GM19468 (cell line): ENCODE results near the gene TP53INP2.
"Not testable (repeated sequence)": the region's sequence is repeated elsewhere in the genome, so short reads cannot be mapped to it uniquely, and the experiment has no call there.

Source experiments
- ATAC-seq: cut with Tn5 transposase; IDR thresholded peaks from one replicate; pipeline ENCODE4 v1.9.1; 2021; ENCODE audit warnings: mild to moderate bottlenecking, moderate library complexity, moderate number of reproducible peaks; ENCODE audit not compliant: unreplicated experiment; ENCODE audit errors: extremely low read depth

Gene TP53INP2

GRCh38 chr20:34719242-34720017 lies 15.3 kb downstream of the TP53INP2 start:
- peak; percentile 61 for ATAC-seq

GRCh38 chr20:34720266-34720665 lies 16.1 kb downstream of the TP53INP2 start:
- no peak for ATAC-seq

GRCh38 chr20:34722560-34722959 lies 18.4 kb downstream of the TP53INP2 start:
- not testable (repeated sequence) for ATAC-seq

- no peak for ATAC-seq
Measured at GRCh38 chr20:34724172-34724571, 20.0 kb downstream of the TP53INP2 start.

GRCh38 chr20:34729416-34729815 lies 25.3 kb downstream of the TP53INP2 start:
- ATAC-seq: no peak

GRCh38 chr20:34732523-34732922 lies 28.4 kb downstream of the TP53INP2 start:
- no peak for ATAC-seq

- ATAC-seq: no peak
Measured at GRCh38 chr20:34736106-34736735, 32.1 kb downstream of the TP53INP2 start.

- no peak for ATAC-seq
Measured at GRCh38 chr20:34743039-34743438, 38.9 kb downstream of the TP53INP2 start.

- ATAC-seq: no peak
Measured at GRCh38 chr20:34744340-34744739, 40.2 kb downstream of the TP53INP2 start.

- no peak for ATAC-seq
Measured at GRCh38 chr20:34744847-34745246, 40.7 kb downstream of the TP53INP2 start.

GRCh38 chr20:34746674-34747073 lies 42.5 kb downstream of the TP53INP2 start:
- no peak for ATAC-seq

- ATAC-seq: no peak
Measured at GRCh38 chr20:34747479-34747878, 43.3 kb downstream of the TP53INP2 start.

GRCh38 chr20:34748709-34749108 lies 44.6 kb downstream of the TP53INP2 start:
- ATAC-seq: no peak

- ATAC-seq: no peak
Measured at GRCh38 chr20:34750484-34750883, 46.3 kb downstream of the TP53INP2 start.

- ATAC-seq: no peak
Measured at GRCh38 chr20:34751453-34751852, 47.3 kb downstream of the TP53INP2 start.

GRCh38 chr20:34753706-34754461 lies 49.7 kb downstream of the TP53INP2 start:
- no peak for ATAC-seq

- ATAC-seq: no peak
Measured at GRCh38 chr20:34754611-34755010, 50.5 kb downstream of the TP53INP2 start.

GRCh38 chr20:34755367-34755766 lies 51.2 kb downstream of the TP53INP2 start:
- no peak for ATAC-seq

- no peak for ATAC-seq
Measured at GRCh38 chr20:34762031-34762555, 57.9 kb downstream of the TP53INP2 start.
